Upper lobe of left lung (tissue), 4 donors: ENCODE measurements around the gene USP4.

Source experiments
- POLR2A ChIP-seq, 4 donors: fragments of 450-650 bp; IDR thresholded peaks; one replicate each; pipeline ENCODE4 v1.5.1; 2016 to 2017; ENCODE audit warnings: antibody characterized with exemption in 4 of 4, mild to moderate bottlenecking in 2 of 4
- POLR2AphosphoS5 ChIP-seq, 2 donors: sonication (generic); formaldehyde crosslinking; IDR thresholded peaks; one replicate each; pipeline ENCODE4 v1.5.1; 2017; ENCODE audit warnings: antibody characterized with exemption in 2 of 2
- TF ChIP-seq, protein P1 (sequence below), 6 experiments: fragments of 450-650 bp in 4 of 6; fragments of 200-600 bp in 2 of 6; sonication (generic) in 2 of 6; IDR thresholded peaks; one replicate each; pipeline ENCODE4 v1.5.1; 2016 to 2019; ENCODE audit warnings: antibody characterized with exemption in 6 of 6

DNA sequence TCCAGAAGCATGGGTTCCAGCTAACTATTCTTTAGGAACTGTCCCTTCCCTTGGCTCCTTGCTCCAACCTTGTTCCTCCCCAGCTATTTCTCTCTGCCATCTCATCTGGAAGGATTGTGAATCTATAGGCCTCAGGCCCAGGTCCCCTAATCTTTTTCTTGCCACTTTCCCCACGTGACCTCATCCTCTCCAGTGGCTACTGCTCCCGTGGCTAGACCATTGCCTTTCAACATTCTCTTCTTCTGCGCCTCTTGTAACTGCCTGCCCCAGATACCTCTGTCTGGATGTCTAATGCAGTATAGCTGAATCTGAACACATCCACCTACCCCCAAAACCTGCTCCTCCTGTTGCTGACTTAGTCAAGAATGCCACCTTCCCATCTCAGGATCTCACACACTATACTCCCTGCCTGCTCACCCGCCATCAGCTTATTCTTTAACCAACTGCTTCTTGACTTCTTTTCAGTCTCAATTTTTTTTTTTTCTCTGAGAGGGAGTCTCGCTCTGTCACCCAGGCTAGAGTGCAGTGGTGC, 13.1 kb upstream of the USP4 start:
- TF ChIP-seq POLR2A (IDR thresholded peaks at IDR 0.05) (no peak), POLR2AphosphoS5 (IDR thresholded peaks at IDR 0.05) (no peak)
- TF ChIP-seq, protein P1, sequence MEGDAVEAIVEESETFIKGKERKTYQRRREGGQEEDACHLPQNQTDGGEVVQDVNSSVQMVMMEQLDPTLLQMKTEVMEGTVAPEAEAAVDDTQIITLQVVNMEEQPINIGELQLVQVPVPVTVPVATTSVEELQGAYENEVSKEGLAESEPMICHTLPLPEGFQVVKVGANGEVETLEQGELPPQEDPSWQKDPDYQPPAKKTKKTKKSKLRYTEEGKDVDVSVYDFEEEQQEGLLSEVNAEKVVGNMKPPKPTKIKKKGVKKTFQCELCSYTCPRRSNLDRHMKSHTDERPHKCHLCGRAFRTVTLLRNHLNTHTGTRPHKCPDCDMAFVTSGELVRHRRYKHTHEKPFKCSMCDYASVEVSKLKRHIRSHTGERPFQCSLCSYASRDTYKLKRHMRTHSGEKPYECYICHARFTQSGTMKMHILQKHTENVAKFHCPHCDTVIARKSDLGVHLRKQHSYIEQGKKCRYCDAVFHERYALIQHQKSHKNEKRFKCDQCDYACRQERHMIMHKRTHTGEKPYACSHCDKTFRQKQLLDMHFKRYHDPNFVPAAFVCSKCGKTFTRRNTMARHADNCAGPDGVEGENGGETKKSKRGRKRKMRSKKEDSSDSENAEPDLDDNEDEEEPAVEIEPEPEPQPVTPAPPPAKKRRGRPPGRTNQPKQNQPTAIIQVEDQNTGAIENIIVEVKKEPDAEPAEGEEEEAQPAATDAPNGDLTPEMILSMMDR (IDR thresholded peaks at IDR 0.05) = no peak
